ENCODE results near the gene TROAP.
"Not testable (repeated sequence)": the region's sequence is repeated elsewhere in the genome, so short reads cannot be mapped to it uniquely, and the experiment has no call there.

The TROAP gene

GRCh38 chr12:49369411-49370145, 46.5 kb downstream of the TROAP start:
- peak; percentile 13 for DNase-seq

DNA sequence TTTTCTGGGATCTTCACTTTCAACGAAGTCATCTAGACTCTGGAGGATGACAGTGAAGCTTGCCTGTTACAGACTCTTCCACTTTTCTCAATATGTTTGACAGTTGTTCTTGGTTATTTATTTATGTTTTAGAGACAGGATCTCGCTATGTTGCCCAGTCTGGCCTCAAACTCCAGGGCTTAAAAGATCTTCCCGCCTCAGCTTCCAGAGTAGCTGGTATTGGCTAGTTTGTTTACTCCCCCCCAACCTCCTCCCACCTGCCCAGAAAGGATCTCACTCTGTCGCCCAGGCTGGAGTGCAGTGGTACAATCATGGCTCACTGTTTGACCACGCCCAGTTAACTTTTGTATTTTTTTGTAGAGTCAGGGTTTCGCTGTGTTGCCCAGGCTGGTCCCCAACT, 47.5 kb downstream of the TROAP start:
- no peak for DNase-seq

- DNase-seq, result no peak
Observed at GRCh38 chr12:49375406-49375805, 52.4 kb downstream of the TROAP start.

GRCh38 chr12:49377386-49377785, 54.3 kb downstream of the TROAP start:
- no peak for DNase-seq

- DNase-seq, result not testable (repeated sequence)
Observed at GRCh38 chr12:49380184-49380583, 57.1 kb downstream of the TROAP start.
